Measurements from ENCODE around the gene GNAQ. TPM values are rescaled to one million over a fixed set of nuclear protein-coding genes. Genes with fewer than 3 reads are reported as not detected.

GNAQ gene
- polyA plus RNA-seq, 1 experiment: 71.4 TPM

DNA sequence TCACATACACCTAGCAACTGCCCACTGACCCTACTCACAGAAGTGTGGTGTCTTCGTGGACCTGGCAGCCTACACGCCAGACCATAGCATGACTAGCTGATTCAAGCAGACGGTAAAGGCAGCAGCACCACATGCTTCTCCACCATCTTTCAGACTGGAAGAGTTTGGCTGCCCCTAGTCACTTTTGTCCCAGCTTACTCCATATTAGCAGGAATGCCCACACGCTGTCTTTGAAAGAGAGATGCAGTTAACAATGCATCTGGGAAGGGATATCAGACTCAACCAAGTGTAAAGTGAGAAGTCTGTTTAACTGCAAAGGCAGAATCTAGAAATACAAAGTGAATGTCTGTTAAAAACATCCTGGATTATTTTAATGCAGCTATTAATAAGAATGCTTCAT is 206.2 kb downstream of the GNAQ start:
- no peaks in the 10 kb centered on the region for H3K27me3 ChIP-seq (ENCODE audit: control insufficient read depth, insufficient read depth, low read length)
- DNase-seq (ENCODE audit: low read depth, low spot score): no peak
- TF ChIP-seq, protein P1, sequence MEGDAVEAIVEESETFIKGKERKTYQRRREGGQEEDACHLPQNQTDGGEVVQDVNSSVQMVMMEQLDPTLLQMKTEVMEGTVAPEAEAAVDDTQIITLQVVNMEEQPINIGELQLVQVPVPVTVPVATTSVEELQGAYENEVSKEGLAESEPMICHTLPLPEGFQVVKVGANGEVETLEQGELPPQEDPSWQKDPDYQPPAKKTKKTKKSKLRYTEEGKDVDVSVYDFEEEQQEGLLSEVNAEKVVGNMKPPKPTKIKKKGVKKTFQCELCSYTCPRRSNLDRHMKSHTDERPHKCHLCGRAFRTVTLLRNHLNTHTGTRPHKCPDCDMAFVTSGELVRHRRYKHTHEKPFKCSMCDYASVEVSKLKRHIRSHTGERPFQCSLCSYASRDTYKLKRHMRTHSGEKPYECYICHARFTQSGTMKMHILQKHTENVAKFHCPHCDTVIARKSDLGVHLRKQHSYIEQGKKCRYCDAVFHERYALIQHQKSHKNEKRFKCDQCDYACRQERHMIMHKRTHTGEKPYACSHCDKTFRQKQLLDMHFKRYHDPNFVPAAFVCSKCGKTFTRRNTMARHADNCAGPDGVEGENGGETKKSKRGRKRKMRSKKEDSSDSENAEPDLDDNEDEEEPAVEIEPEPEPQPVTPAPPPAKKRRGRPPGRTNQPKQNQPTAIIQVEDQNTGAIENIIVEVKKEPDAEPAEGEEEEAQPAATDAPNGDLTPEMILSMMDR (IDR thresholded peaks at IDR 0.05; ENCODE audit: low read depth, low read length): no peak
- H3K4me3 ChIP-seq (ENCODE audit: low read depth, low read length): no peak overlapping the region
- ChIA-PET CTCF (interaction anchor here (0.6 to 2.2 kb wide), 3 partner anchors 98 to 223 kb away, joined by 4 to 10 read pairs (median 7); no protein-coding TSS in a partner anchor), POLR2A (no interaction called here)
- no peaks in the 10 kb centered on the region for H3K9me3 ChIP-seq (ENCODE audit: control insufficient read depth, insufficient read depth, low read length)
- no peak overlapping the region for H3K27ac ChIP-seq (ENCODE audit: low read depth, low read length)

DNA sequence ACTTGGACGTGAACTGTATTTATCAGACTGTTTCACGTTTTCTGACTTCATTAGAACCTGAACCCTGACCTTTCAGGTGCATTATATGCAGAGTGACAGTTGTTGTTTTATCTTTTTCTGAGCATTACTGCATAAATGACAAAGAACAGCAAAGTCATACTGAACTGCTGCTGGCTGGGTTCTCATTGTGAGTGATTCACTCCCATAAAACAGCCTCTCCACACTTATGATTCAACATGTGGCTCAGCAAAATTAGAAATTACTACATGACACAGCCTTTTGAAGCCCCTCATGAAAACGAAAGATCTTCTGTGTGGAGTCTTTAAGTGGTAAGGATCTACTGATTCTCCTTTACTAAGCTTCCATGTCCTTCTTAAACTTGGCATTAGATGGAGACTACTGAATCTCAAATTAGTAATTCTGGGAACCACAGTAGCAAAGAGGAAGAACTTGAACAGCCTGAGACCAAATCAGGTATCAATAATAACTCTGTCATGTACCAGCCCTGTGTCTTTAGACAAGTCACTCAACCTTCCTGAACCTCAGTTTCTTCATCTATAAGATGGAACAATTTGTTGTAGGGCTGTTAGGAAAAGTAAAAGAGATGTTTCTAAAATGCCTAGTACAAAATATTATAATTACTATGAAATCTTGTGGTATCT is 211.2 kb downstream of the GNAQ start:
- ChIA-PET POLR2A (no interaction called here), CTCF (no interaction called here)
- DNase-seq (ENCODE audit: low read depth, low spot score): peak; percentile 10
- TF ChIP-seq, protein P1 (IDR thresholded peaks at IDR 0.05; ENCODE audit: low read depth, low read length): no peak
- no peaks in the 10 kb centered on the region for H3K27me3 ChIP-seq (ENCODE audit: control insufficient read depth, insufficient read depth, low read length)
- no peaks in the 10 kb centered on the region for H3K9me3 ChIP-seq (ENCODE audit: control insufficient read depth, insufficient read depth, low read length)
- no peak overlapping the region for H3K4me3 ChIP-seq (ENCODE audit: low read depth, low read length)
- no peak overlapping the region for H3K27ac ChIP-seq (ENCODE audit: low read depth, low read length)

DNA sequence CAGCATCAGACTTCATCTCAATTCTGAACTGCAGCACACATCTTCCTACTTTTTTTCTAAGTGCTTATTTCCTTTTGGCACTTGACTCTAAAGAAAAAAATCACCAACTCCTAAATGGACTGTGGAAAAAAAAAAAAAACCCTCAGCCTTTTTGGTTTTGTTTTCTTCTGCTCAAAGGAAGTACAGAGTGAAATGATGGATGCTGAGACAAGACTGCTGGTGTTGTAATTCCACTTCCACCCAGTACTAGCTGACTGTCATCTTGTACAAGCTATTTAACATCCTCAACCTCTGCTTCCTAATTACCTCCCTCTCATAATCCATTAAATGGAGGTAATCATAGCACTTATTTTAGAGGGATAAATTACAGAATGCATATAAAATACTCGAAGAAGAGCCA is 212.0 kb downstream of the GNAQ start:
- DNase-seq (ENCODE audit: low read depth, low spot score): no peak
- H3K27me3 ChIP-seq (ENCODE audit: control insufficient read depth, insufficient read depth, low read length): no peaks in the 10 kb centered on the region
- ChIA-PET POLR2A (interaction anchor here (0.6 to 0.7 kb wide), 2 partner anchors 97 to 213 kb away, joined by 4 to 11 read pairs; no protein-coding TSS in a partner anchor), CTCF (interaction anchor here (0.5 to 1.4 kb wide), 2 partner anchors 67 to 216 kb away, joined by 3 to 4 read pairs; no protein-coding TSS in a partner anchor)
- H3K27ac ChIP-seq (ENCODE audit: low read depth, low read length): no peak overlapping the region
- no peak overlapping the region for H3K4me3 ChIP-seq (ENCODE audit: low read depth, low read length)
- TF ChIP-seq, protein P1 (IDR thresholded peaks at IDR 0.05; ENCODE audit: low read depth, low read length): no peak
- H3K9me3 ChIP-seq (ENCODE audit: control insufficient read depth, insufficient read depth, low read length): no peaks in the 10 kb centered on the region

DNA sequence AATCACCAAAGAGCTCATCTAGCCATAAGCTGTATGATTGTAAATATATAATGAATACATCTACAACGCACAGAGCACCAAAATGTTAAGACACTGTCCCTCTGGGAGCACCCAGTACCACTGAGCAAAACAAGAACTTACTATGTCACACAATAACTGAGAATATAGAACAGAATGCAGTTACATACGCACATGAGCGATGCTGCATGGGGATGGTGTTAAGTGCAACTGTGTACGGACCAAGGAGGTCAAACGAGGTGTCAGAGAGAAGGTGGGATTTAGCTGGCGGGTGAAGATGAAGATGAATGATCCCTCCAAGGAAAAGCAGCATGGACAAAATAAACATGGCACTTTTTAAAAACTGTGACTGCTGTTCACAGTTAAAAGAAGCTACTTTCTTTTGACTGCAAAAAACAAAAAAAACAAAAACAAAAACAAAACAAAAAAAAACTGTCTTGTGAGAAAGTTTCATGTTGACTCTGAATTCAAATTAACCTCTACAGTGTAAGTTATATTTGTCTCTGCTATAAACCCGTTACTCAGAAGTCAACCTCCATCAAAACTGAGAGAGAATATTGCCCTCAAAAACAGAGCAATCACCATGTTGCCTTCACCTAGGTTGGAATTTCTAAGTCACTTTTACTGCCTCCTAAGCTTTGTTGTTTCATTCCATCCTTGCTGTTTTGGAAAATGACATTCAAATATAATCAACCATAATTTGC is 213.9 kb downstream of the GNAQ start:
- H3K27me3 ChIP-seq (ENCODE audit: control insufficient read depth, insufficient read depth, low read length): no peaks in the 10 kb centered on the region
- CTCF ChIA-PET: interaction anchor here (0.7 to 1.0 kb wide), 3 partner anchors 24 to 362 kb away, joined by 3 to 7 read pairs (median 3); no protein-coding TSS in a partner anchor
- no peaks in the 10 kb centered on the region for H3K9me3 ChIP-seq (ENCODE audit: control insufficient read depth, insufficient read depth, low read length)
- H3K27ac ChIP-seq (ENCODE audit: low read depth, low read length): no peak overlapping the region
- H3K4me3 ChIP-seq (ENCODE audit: low read depth, low read length): no peak overlapping the region
- DNase-seq (ENCODE audit: low read depth, low spot score): no peak
- TF ChIP-seq, protein P1 (IDR thresholded peaks at IDR 0.05; ENCODE audit: low read depth, low read length): no peak
- POLR2A ChIA-PET: no interaction called here
